ENCODE data around the gene RSRC1.

RSRC1 gene

DNA sequence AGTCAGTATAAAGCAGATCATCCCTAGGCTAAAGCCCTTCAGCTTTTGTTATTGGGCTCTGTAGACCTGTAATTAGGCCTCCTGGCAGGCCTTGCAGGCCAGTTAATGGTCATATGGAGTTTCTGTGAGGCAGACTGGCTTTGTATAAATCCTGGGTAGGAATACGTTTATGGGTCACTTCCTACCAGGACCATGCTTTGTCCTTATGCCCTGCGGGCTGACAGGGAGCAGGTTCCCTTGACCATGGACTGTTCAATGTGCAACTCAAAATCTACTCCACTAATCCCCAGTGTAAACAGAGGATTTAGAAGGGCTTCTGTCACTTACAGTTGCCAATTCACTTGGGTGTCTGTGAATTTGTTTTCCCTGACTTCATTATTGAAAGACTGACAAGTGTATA lies 258.4 kb downstream of the RSRC1 start:
- no peak overlapping the region for H3K27ac ChIP-seq (ENCODE audit: low read length)

GRCh38 chr3:158369279-158369678 lies 259.4 kb downstream of the RSRC1 start:
- ATAC-seq (ENCODE audit: insufficient read depth, low read depth) (no peak), DNase-seq (no peak)
- Histone ChIP-seq H4K20me1 (ENCODE audit: insufficient read depth, low read length) (no peaks in the 10 kb centered on the region), H3K9ac (ENCODE audit: low read depth, low read length) (no peak overlapping the region), H3K27ac (ENCODE audit: low read length) (no peak overlapping the region), H2AFZ (ENCODE audit: low read depth, low read length) (no peak overlapping the region), H3K4me3 (ENCODE audit: low read depth in 1 of 2, low read length in 2 of 2) (no peak overlapping the region), H3K79me2 (ENCODE audit: insufficient read depth, low read length) (no peaks in the 10 kb centered on the region; the same call in 1 of the 2 replicates), H3K27me3 (ENCODE audit: insufficient read depth, low read length, poor library complexity) (no peaks in the 10 kb centered on the region), H3K4me2 (ENCODE audit: insufficient read depth, low read length) (no peak overlapping the region), H3K36me3 (ENCODE audit: insufficient read depth, low read length) (no peaks in the 10 kb centered on the region), H3K9me3 (ENCODE audit: insufficient read depth, low read length, severe bottlenecking) (no peaks in the 10 kb centered on the region), H3K4me1 (ENCODE audit: insufficient read depth, low read length) (no peaks in the 10 kb centered on the region)
- TF ChIP-seq EZH2 (IDR thresholded peaks at IDR 0.05; ENCODE audit: borderline replicate concordance, low read depth, low read length, severe bottlenecking): no peak
- TF ChIP-seq, protein P1, sequence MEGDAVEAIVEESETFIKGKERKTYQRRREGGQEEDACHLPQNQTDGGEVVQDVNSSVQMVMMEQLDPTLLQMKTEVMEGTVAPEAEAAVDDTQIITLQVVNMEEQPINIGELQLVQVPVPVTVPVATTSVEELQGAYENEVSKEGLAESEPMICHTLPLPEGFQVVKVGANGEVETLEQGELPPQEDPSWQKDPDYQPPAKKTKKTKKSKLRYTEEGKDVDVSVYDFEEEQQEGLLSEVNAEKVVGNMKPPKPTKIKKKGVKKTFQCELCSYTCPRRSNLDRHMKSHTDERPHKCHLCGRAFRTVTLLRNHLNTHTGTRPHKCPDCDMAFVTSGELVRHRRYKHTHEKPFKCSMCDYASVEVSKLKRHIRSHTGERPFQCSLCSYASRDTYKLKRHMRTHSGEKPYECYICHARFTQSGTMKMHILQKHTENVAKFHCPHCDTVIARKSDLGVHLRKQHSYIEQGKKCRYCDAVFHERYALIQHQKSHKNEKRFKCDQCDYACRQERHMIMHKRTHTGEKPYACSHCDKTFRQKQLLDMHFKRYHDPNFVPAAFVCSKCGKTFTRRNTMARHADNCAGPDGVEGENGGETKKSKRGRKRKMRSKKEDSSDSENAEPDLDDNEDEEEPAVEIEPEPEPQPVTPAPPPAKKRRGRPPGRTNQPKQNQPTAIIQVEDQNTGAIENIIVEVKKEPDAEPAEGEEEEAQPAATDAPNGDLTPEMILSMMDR (IDR thresholded peaks at IDR 0.05; ENCODE audit: borderline replicate concordance, extremely low read depth, low read length, poor library complexity, severe bottlenecking): no peak

More for the DNA sequence above, 258.4 kb downstream of the RSRC1 start:
- Histone ChIP-seq H3K4me3 (ENCODE audit: low read depth in 1 of 2, low read length in 2 of 2) (no peak overlapping the region), H3K9ac (ENCODE audit: low read depth, low read length) (no peak overlapping the region), H2AFZ (ENCODE audit: low read depth, low read length) (no peak overlapping the region), H3K79me2 (ENCODE audit: insufficient read depth, low read length) (no peaks in the 10 kb centered on the region; the same call in 1 of the 2 replicates), H3K36me3 (ENCODE audit: insufficient read depth, low read length) (no peaks in the 10 kb centered on the region), H3K4me1 (ENCODE audit: insufficient read depth, low read length) (no peaks in the 10 kb centered on the region), H3K9me3 (ENCODE audit: insufficient read depth, low read length, severe bottlenecking) (no peaks in the 10 kb centered on the region), H4K20me1 (ENCODE audit: insufficient read depth, low read length) (no peaks in the 10 kb centered on the region), H3K4me2 (ENCODE audit: insufficient read depth, low read length) (no peak overlapping the region), H3K27me3 (ENCODE audit: insufficient read depth, low read length, poor library complexity) (no peaks in the 10 kb centered on the region)
- TF ChIP-seq, protein P1 (IDR thresholded peaks at IDR 0.05; ENCODE audit: borderline replicate concordance, extremely low read depth, low read length, poor library complexity, severe bottlenecking): no peak
- ATAC-seq (ENCODE audit: insufficient read depth, low read depth): no peak
- no peak for DNase-seq

DNA sequence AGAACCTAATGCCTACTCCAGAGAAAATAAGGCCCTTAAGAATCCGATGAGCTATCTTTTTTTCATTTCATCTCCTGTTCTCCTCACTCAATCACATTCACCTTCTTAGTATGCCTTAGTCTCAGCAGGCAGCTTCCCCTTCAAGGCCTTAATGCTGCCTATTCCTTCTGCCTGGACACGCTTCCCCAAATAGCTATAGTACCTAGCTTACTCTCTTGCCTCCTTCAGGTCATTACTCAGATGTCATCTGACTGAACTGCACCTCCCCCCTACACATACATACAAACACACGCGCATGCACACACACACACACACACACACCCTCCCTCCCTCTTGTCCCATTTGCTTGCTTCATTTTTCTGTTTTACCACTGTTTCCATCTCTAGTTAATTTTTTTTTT lies 269.6 kb downstream of the RSRC1 start:
- Histone ChIP-seq H3K9me3 (ENCODE audit: insufficient read depth, low read length, severe bottlenecking) (no peaks in the 10 kb centered on the region), H3K4me2 (ENCODE audit: insufficient read depth, low read length) (no peak overlapping the region), H3K4me1 (ENCODE audit: insufficient read depth, low read length) (no peaks in the 10 kb centered on the region), H3K27me3 (ENCODE audit: insufficient read depth, low read length, poor library complexity) (no peaks in the 10 kb centered on the region), H3K27ac (ENCODE audit: low read length) (no peak overlapping the region), H3K4me3 (ENCODE audit: low read depth in 1 of 2, low read length in 2 of 2) (no peak overlapping the region), H3K36me3 (ENCODE audit: insufficient read depth, low read length) (no peaks in the 10 kb centered on the region), H3K79me2 (ENCODE audit: insufficient read depth, low read length) (no peaks in the 10 kb centered on the region; the same call in 1 of the 2 replicates), H4K20me1 (ENCODE audit: insufficient read depth, low read length) (no peaks in the 10 kb centered on the region), H3K9ac (ENCODE audit: low read depth, low read length) (no peak overlapping the region), H2AFZ (ENCODE audit: low read depth, low read length) (no peak overlapping the region)
- DNase-seq (no peak), ATAC-seq (ENCODE audit: insufficient read depth, low read depth) (no peak)
- TF ChIP-seq, protein P1 (IDR thresholded peaks at IDR 0.05; ENCODE audit: borderline replicate concordance, extremely low read depth, low read length, poor library complexity, severe bottlenecking): no peak
- no peak for TF ChIP-seq EZH2 (IDR thresholded peaks at IDR 0.05; ENCODE audit: borderline replicate concordance, low read depth, low read length, severe bottlenecking)
